ENCODE results near the gene CBX6.

The CBX6 gene

DNA sequence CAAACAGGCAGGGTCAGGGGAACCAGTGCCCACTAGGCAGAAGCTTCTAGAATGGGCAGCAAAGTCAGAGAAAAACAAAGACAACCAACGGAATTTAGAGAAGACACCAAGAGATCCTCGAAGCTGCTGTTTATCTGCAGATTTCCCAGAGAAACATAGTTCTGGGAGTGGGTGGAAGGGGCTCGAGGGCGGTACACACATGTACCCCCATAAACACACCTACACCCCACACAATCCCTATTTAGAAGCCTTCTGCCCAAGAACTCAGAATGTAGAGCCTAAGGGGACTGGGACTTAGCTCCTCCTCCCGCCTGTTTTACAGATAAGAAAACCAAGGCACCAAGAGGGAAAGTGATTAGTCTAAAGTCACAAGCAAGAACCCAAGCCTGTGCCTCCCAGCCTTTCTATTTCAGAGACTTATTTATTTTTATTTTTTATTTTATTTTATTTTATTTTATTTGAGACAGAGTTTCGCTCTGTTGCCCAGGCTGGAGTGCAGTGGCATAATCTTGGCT lies 34.5 kb downstream of the CBX6 start:
- in situ Hi-C loops (cut with HindIII; ENCODE audit: low pct_unique_long_range_greater_than_20kb, low sequenced_read_pairs), result no loop called here
- DNase-seq (ENCODE audit: low read depth in 1 of 2, low spot score in 1 of 2), result no peak
- no peak for TF ChIP-seq JUND (IDR thresholded peaks at IDR 0.05; ENCODE audit: low read depth)

GRCh38 chr22:38835888-38836301 lies 36.1 kb downstream of the CBX6 start:
- in situ Hi-C loops (cut with HindIII; ENCODE audit: low pct_unique_long_range_greater_than_20kb, low sequenced_read_pairs), result no loop called here
- TF ChIP-seq JUND (IDR thresholded peaks at IDR 0.05; ENCODE audit: low read depth), result no peak
- no peak for DNase-seq (ENCODE audit: low read depth in 1 of 2, low spot score in 1 of 2)

GRCh38 chr22:38834991-38835390 lies 37.0 kb downstream of the CBX6 start:
- in situ Hi-C loops (cut with HindIII; ENCODE audit: low pct_unique_long_range_greater_than_20kb, low sequenced_read_pairs), result no loop called here
- DNase-seq (ENCODE audit: low read depth in 1 of 2, low spot score in 1 of 2), result no peak
- no peak for TF ChIP-seq JUND (IDR thresholded peaks at IDR 0.05; ENCODE audit: low read depth)

GRCh38 chr22:38834215-38834953 lies 37.6 kb downstream of the CBX6 start:
- no peak for TF ChIP-seq JUND (IDR thresholded peaks at IDR 0.05; ENCODE audit: low read depth)
- no peak for DNase-seq (ENCODE audit: low read depth in 1 of 2, low spot score in 1 of 2)
- in situ Hi-C loops (cut with HindIII; ENCODE audit: low pct_unique_long_range_greater_than_20kb, low sequenced_read_pairs), result no loop called here

DNA sequence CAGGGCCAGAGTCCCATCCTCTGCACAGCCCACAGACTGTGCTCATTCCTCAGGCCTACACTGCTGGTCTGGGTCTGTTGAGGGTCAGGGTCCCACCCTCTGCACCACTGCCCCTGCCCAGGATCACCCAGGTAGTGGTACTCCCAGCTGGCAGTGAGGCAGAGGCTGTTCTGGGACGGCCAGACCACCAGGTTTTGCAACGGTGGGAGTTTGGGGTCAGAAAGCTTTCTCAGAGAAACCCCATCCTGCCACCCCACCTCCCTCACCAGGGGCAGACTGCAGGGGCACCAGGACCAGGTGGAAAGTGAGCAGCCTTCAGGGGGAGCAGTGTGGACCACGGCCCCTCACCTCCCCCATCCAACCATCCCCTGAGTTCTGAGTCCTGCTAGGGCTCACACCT lies 39.0 kb downstream of the CBX6 start:
- TF ChIP-seq JUND (IDR thresholded peaks at IDR 0.05; ENCODE audit: low read depth), result no peak
- no peak for DNase-seq (ENCODE audit: low read depth in 1 of 2, low spot score in 1 of 2)
- in situ Hi-C loops (cut with HindIII; ENCODE audit: low pct_unique_long_range_greater_than_20kb, low sequenced_read_pairs), result no loop called here

GRCh38 chr22:38832005-38832978 lies 39.7 kb downstream of the CBX6 start:
- DNase-seq (ENCODE audit: low read depth in 1 of 2, low spot score in 1 of 2), result no peak
- no peak for TF ChIP-seq JUND (IDR thresholded peaks at IDR 0.05; ENCODE audit: low read depth)

GRCh38 chr22:38831166-38831945 lies 40.7 kb downstream of the CBX6 start:
- in situ Hi-C loops (cut with HindIII; ENCODE audit: low pct_unique_long_range_greater_than_20kb, low sequenced_read_pairs), result no loop called here
- no peak for TF ChIP-seq JUND (IDR thresholded peaks at IDR 0.05; ENCODE audit: low read depth)
- no peak for DNase-seq (ENCODE audit: low read depth in 1 of 2, low spot score in 1 of 2)

More at GRCh38 chr22:38832005-38832978, 39.7 kb downstream of the CBX6 start:
- in situ Hi-C loops (cut with HindIII; ENCODE audit: low pct_unique_long_range_greater_than_20kb, low sequenced_read_pairs), result no loop called here

GRCh38 chr22:38830845-38831108 lies 41.2 kb downstream of the CBX6 start:
- DNase-seq (ENCODE audit: low read depth in 1 of 2, low spot score in 1 of 2), result no peak
- in situ Hi-C loops (cut with HindIII; ENCODE audit: low pct_unique_long_range_greater_than_20kb, low sequenced_read_pairs), result no loop called here
- no peak for TF ChIP-seq JUND (IDR thresholded peaks at IDR 0.05; ENCODE audit: low read depth)

DNA sequence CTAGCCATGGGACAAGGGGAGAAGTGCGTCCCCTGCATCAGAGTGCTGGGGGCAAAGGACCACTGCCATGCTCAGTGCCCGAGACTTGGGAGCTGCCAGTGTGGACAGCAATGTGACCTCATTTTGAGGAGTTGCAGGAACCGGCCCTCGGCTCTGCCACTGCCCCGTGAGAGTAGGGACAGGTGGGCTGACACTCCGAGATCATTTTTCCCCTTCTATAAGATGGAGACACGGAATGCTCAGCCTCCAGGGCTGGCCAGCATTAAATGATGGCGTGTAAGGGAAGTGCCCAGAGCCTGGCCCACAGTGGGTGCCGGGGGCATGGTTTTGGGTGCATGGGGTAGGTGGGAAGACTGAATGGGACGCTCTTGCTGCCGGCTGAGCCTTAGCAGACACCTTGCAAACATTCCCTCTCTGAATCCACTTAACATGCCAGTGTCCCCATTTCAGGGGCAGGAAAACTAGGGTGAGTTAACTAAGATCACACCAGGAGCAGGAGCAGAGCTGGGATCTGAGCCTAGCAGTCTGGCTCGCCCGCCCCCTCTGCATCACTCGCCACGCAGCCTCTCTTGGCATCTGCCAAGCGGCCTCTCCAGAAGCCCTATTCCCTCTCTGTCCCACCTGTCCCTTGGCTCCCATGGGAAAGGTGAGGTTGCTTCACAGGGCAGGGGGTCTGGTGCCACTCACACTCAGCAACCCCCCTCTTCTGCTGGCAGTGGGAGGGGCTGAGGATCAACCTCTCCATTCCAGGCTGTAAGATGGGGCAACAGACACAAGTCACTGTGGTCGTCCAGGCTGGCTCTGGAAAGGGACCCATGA lies 41.8 kb downstream of the CBX6 start:
- in situ Hi-C loops (cut with HindIII; ENCODE audit: low pct_unique_long_range_greater_than_20kb, low sequenced_read_pairs), result no loop called here
- no peak for DNase-seq (ENCODE audit: low read depth in 1 of 2, low spot score in 1 of 2)
- no peak for TF ChIP-seq JUND (IDR thresholded peaks at IDR 0.05; ENCODE audit: low read depth)

- no peak for DNase-seq (ENCODE audit: low read depth in 1 of 2, low spot score in 1 of 2)
- no peak for TF ChIP-seq JUND (IDR thresholded peaks at IDR 0.05; ENCODE audit: low read depth)
- in situ Hi-C loops (cut with HindIII; ENCODE audit: low pct_unique_long_range_greater_than_20kb, low sequenced_read_pairs), result no loop called here
Observed at GRCh38 chr22:38829485-38829884, 42.5 kb downstream of the CBX6 start.

DNA sequence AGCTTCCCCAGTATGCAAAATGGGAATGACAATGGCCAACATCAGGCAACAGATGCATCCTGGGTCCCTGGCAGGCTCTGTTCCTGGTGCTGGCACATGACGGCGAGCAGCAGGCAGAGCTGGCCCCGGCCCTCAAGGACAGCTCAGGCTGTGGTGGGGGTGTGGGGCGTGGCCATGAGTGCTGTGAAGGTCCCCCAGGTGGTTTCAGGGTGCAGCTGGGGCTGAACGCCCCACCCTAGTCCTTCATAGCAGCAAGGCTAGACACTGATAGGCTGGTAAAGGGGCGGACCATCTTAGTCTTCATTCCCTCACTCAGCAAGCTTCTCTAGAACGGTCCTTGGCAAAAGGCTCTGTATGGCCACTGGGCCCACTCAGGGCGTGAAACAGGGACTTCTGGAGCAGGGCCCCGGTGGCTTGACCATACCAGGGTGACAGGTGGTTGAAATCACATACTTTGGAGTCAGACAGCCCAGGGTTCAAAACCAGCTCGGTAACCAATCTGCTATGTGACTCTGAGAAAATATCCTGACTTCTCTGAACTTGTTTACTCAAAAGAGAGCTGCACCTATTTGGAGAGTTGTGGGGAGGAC lies 43.3 kb downstream of the CBX6 start:
- in situ Hi-C loops (cut with HindIII; ENCODE audit: low pct_unique_long_range_greater_than_20kb, low sequenced_read_pairs), result no loop called here
- no peak for TF ChIP-seq JUND (IDR thresholded peaks at IDR 0.05; ENCODE audit: low read depth)
- no peak for DNase-seq (ENCODE audit: low read depth in 1 of 2, low spot score in 1 of 2)

Data from T47D (cell line).